ENCODE data around the gene GPR139. TPM values are rescaled to one million over a fixed set of nuclear protein-coding genes. Genes with fewer than 3 reads are reported as not detected.

GPR139 gene
- total RNA-seq, 2 experiments from 2014 or later, result not detected

- Histone ChIP-seq H3K27ac (ENCODE audit: low read depth in 1 of 2, low read length in 2 of 2) (no peak overlapping the region), H3K36me3 (ENCODE audit: insufficient read depth, low read length) (no peaks in the 10 kb centered on the region), H3K4me3 (ENCODE audit: low read length) (no peak overlapping the region), H3K9me3 (ENCODE audit: control insufficient read depth in 1 of 2, insufficient read depth in 1 of 2, low read length in 2 of 2) (peaks cover 0 to 2% of the 10 kb centered on the region in 2 experiments), H3K4me1 (ENCODE audit: insufficient read depth, low read length) (no peaks in the 10 kb centered on the region), H3K27me3 (ENCODE audit: control insufficient read depth in 1 of 2, insufficient read depth in 2 of 2, low read length in 2 of 2) (no peaks in the 10 kb centered on the region)
- no peak for DNase-seq
- ChIA-PET POLR2A (no interaction called here), CTCF (no interaction called here)
- no peak overlapping the region for H3K4me3 Mint-ChIP-seq
- H3K27ac Mint-ChIP-seq, result no peak overlapping the region
- intact Hi-C loops (cut with DNase I, micrococcal nuclease), result no loop called here
- ATAC-seq (ENCODE audit: poor library complexity), result no peak
- H3K27me3 Mint-ChIP-seq, result peaks cover 4% of the 10 kb centered on the region
- H3K4me1 Mint-ChIP-seq (ENCODE audit: low read depth), result no peaks in the 10 kb centered on the region
- no peak for TF ChIP-seq CTCF (IDR thresholded peaks at IDR 0.05)
- peaks cover 7% of the 10 kb centered on the region for H3K9me3 Mint-ChIP-seq
- no peaks in the 10 kb centered on the region for H3K36me3 Mint-ChIP-seq (ENCODE audit: low read depth)
These were observed 53.6 kb downstream of the GPR139 start for GRCh38 chr16:20020083-20020482.

GRCh38 chr16:20016234-20016633, 57.5 kb downstream of the GPR139 start:
- H3K4me1 ChIP-seq (ENCODE audit: insufficient read depth, low read length), result no peaks in the 10 kb centered on the region
- ChIA-PET POLR2A (no interaction called here), CTCF (no interaction called here)
- no peak overlapping the region for H3K4me3 Mint-ChIP-seq
- no peak for DNase-seq
- intact Hi-C loops (cut with DNase I, micrococcal nuclease), result no loop called here
- peaks cover 6% of the 10 kb centered on the region for H3K9me3 Mint-ChIP-seq
- TF ChIP-seq CTCF (IDR thresholded peaks at IDR 0.05), result no peak
- peaks cover 20% of the 10 kb centered on the region for H3K27me3 Mint-ChIP-seq
- no peak overlapping the region for H3K27ac Mint-ChIP-seq
- peaks cover 0 to 4% of the 10 kb centered on the region in 2 experiments for H3K27me3 ChIP-seq (ENCODE audit: control insufficient read depth in 1 of 2, insufficient read depth in 2 of 2, low read length in 2 of 2)
- H3K9me3 ChIP-seq (ENCODE audit: control insufficient read depth in 1 of 2, insufficient read depth in 1 of 2, low read length in 2 of 2), result peaks cover 0 to 4% of the 10 kb centered on the region in 2 experiments
- H3K4me1 Mint-ChIP-seq (ENCODE audit: low read depth), result no peaks in the 10 kb centered on the region
- H3K36me3 ChIP-seq (ENCODE audit: insufficient read depth, low read length), result no peaks in the 10 kb centered on the region
- H3K4me3 ChIP-seq (ENCODE audit: low read length), result no peak overlapping the region
- H3K36me3 Mint-ChIP-seq (ENCODE audit: low read depth), result no peaks in the 10 kb centered on the region
- no peak overlapping the region for H3K27ac ChIP-seq (ENCODE audit: low read depth in 1 of 2, low read length in 2 of 2)
- no peak for ATAC-seq (ENCODE audit: poor library complexity)

- Mint-ChIP-seq H3K27me3 (peaks cover 19% of the 10 kb centered on the region), H3K27ac (no peak overlapping the region), H3K4me1 (ENCODE audit: low read depth) (no peaks in the 10 kb centered on the region), H3K36me3 (ENCODE audit: low read depth) (no peaks in the 10 kb centered on the region), H3K4me3 (no peak overlapping the region), H3K9me3 (peaks cover 6% of the 10 kb centered on the region)
- H3K36me3 ChIP-seq (ENCODE audit: insufficient read depth, low read length), result no peaks in the 10 kb centered on the region
- intact Hi-C loops (cut with DNase I, micrococcal nuclease), result no loop called here
- DNase-seq (no peak), ATAC-seq (ENCODE audit: poor library complexity) (no peak)
- POLR2A ChIA-PET, result no interaction called here
- peaks cover 4 to 10% of the 10 kb centered on the region in 2 experiments for H3K9me3 ChIP-seq (ENCODE audit: control insufficient read depth in 1 of 2, insufficient read depth in 1 of 2, low read length in 2 of 2)
- CTCF ChIA-PET, result no interaction called here
- H3K27ac ChIP-seq (ENCODE audit: low read depth in 1 of 2, low read length in 2 of 2), result no peak overlapping the region
- H3K4me1 ChIP-seq (ENCODE audit: insufficient read depth, low read length), result no peaks in the 10 kb centered on the region
- no peak for TF ChIP-seq CTCF (IDR thresholded peaks at IDR 0.05)
- no peak overlapping the region for H3K4me3 ChIP-seq (ENCODE audit: low read length)
- peaks cover 0 to 4% of the 10 kb centered on the region in 2 experiments for H3K27me3 ChIP-seq (ENCODE audit: control insufficient read depth in 1 of 2, insufficient read depth in 2 of 2, low read length in 2 of 2)
These were observed 68.8 kb downstream of the GPR139 start for GRCh38 chr16:20004931-20005330.
